GM12801 (cell line): ENCODE results near the gene AFAP1.

Experiments used
- CTCF ChIP-seq: IDR thresholded peaks from one replicate; pipeline ENCODE4 v1.5.1; 2011; ENCODE audit warnings: control low read depth; ENCODE audit not compliant: insufficient read length; ENCODE audit errors: extremely low read depth

Gene AFAP1

GRCh38 chr4:7741946-7742806 lies 197.5 kb downstream of the AFAP1 start:
- no peak for TF ChIP-seq CTCF

- TF ChIP-seq CTCF, result no peak
Measured at GRCh38 chr4:7740866-7741525, 198.7 kb downstream of the AFAP1 start.

- TF ChIP-seq CTCF, result no peak
Measured at GRCh38 chr4:7739918-7740865, 199.5 kb downstream of the AFAP1 start.

- no peak for TF ChIP-seq CTCF
Measured at GRCh38 chr4:7739077-7739917, 200.4 kb downstream of the AFAP1 start.

- no peak for TF ChIP-seq CTCF
Measured at GRCh38 chr4:7738458-7739076, 201.1 kb downstream of the AFAP1 start.

- no peak for TF ChIP-seq CTCF
Measured at GRCh38 chr4:7737752-7738457, 201.8 kb downstream of the AFAP1 start.
